ENCODE results near the gene TNFRSF13B. TPM values are rescaled to one million over a fixed set of nuclear protein-coding genes. Genes with fewer than 3 reads are reported as not detected.
"Not testable (repeated sequence)": the region's sequence is repeated elsewhere in the genome, so short reads cannot be mapped to it uniquely, and the experiment has no call there.

The TNFRSF13B gene
- total and polyA plus RNA-seq, 12 donors, result 0.18 to 0.48 TPM; not detected in 10

- no peak for DNase-seq
- H3K4me3 ChIP-seq, result no peak overlapping the region
- H3K4me1 ChIP-seq (replicated peaks in 1 of 2), result peaks cover 0 to 4% of the 10 kb centered on the region in 2 donors
- no peaks in the 10 kb centered on the region for H3K9me3 ChIP-seq (replicated peaks in 1 of 3)
- H3K27me3 ChIP-seq, result no peaks in the 10 kb centered on the region
- TF ChIP-seq, protein P1, sequence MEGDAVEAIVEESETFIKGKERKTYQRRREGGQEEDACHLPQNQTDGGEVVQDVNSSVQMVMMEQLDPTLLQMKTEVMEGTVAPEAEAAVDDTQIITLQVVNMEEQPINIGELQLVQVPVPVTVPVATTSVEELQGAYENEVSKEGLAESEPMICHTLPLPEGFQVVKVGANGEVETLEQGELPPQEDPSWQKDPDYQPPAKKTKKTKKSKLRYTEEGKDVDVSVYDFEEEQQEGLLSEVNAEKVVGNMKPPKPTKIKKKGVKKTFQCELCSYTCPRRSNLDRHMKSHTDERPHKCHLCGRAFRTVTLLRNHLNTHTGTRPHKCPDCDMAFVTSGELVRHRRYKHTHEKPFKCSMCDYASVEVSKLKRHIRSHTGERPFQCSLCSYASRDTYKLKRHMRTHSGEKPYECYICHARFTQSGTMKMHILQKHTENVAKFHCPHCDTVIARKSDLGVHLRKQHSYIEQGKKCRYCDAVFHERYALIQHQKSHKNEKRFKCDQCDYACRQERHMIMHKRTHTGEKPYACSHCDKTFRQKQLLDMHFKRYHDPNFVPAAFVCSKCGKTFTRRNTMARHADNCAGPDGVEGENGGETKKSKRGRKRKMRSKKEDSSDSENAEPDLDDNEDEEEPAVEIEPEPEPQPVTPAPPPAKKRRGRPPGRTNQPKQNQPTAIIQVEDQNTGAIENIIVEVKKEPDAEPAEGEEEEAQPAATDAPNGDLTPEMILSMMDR (IDR thresholded peaks at IDR 0.05), result no peak
- TF ChIP-seq POLR2A (IDR thresholded peaks at IDR 0.05), result no peak
- WGBS, 4 donors, result 72 to 78% (median 75%) methylated on average over 9 of the region's 9 CpGs
- no peaks in the 10 kb centered on the region for H3K36me3 ChIP-seq (replicated peaks in 1 of 2)
- no peak overlapping the region for H3K27ac ChIP-seq
- intact Hi-C loops (cut with DNase I), result loop anchor here (10.0 kb wide), 3 partner anchors 144 to 304 kb away; partner anchors contain the start of gene NT5M (in 1 of the 2)
Observed at GRCh38 chr17:17001076-17001777, 29.3 kb upstream of the TNFRSF13B start.

DNA sequence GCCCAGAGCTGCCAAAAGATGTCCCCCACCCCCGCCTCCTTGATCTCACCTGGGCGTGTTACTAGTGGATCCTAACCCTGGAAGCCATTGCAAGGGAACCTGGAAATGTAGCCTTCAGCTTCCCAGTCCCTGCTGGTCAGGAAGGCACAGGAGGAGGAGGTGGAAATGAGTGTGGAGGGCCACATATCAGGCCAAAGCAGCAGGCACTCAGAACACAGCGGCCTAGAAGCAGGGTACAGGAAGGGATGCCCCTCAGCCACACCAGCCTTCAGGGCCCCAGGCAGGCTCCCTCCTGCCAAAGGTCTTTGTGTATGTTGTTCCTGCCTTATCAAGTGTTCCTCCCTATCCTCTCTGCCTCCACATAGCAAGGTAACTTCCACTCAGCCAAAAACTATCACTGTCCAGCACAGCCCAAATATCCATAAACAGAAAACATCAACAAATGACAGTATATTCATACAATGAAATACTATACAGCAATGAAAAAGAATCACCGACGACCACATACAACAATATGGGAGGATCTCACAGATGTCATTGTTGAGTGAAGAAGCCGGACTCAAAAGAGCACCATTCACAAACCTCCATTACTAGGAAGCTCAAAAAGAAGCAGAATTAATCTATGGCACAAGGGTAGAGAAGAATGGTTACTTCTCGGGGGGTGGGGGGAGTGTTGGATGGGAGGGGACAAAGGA is 28.2 kb upstream of the TNFRSF13B start:
- H3K9me3 ChIP-seq (replicated peaks in 1 of 3), result no peaks in the 10 kb centered on the region
- H3K27me3 ChIP-seq, result no peaks in the 10 kb centered on the region
- no peak for TF ChIP-seq POLR2A (IDR thresholded peaks at IDR 0.05)
- TF ChIP-seq, protein P1 (IDR thresholded peaks at IDR 0.05), result no peak
- H3K36me3 ChIP-seq (replicated peaks in 1 of 2), result no peaks in the 10 kb centered on the region
- no peak overlapping the region for H3K27ac ChIP-seq
- intact Hi-C loops (cut with DNase I), result loop anchor here (10.0 kb wide), 3 partner anchors 145 to 305 kb away; partner anchors contain the start of gene NT5M (in 1 of the 2)
- 70 to 81% (median 74%) methylated on average over 5 to 7 of the region's 7 CpGs for WGBS, 4 donors
- no peak for DNase-seq
- H3K4me3 ChIP-seq, result no peak overlapping the region
- H3K4me1 ChIP-seq (replicated peaks in 1 of 2), result peaks cover 0 to 4% of the 10 kb centered on the region in 2 donors

GRCh38 chr17:16997514-16998429 is 25.9 kb upstream of the TNFRSF13B start:
- Histone ChIP-seq H3K27me3 (no peaks in the 10 kb centered on the region), H3K9me3 (replicated peaks in 1 of 3) (no peaks in the 10 kb centered on the region), H3K4me3 (no peak overlapping the region), H3K36me3 (replicated peaks in 1 of 2) (no peaks in the 10 kb centered on the region), H3K27ac (no peak overlapping the region), H3K4me1 (replicated peaks in 1 of 2) (peaks cover 0 to 4% of the 10 kb centered on the region in 2 donors)
- TF ChIP-seq POLR2A (IDR thresholded peaks at IDR 0.05), result no peak
- TF ChIP-seq, protein P1 (IDR thresholded peaks at IDR 0.05), result no peak
- intact Hi-C loops (cut with DNase I), result no loop called here
- WGBS, 4 donors, result 86 to 91% (median 88%) methylated on average over 8 to 14 of the region's 14 CpGs
- DNase-seq, result no peak

DNA sequence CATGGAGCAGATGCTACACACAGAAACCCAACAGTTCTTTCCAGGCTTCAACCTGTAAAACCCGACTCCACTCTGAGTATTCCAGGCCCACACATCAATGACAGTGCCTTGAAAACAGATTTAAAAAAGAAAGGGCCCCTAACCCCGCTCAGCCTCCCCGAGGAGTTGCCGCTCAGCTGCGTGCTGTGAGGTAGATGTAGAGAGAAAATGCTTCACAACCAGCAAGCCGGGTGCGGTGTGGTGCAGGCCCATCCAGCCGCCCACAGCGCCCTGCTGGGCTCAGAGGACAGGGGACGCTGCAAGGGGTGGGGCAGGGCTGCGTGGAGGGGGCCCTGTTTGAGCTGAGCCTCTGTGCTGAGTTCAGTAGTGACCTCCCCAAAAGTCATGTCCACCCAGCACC is 24.8 kb upstream of the TNFRSF13B start:
- H3K36me3 ChIP-seq (replicated peaks in 1 of 2); intact Hi-C loops (cut with DNase I); H3K27ac ChIP-seq; H3K4me1 ChIP-seq (replicated peaks in 1 of 2); H3K9me3 ChIP-seq (replicated peaks in 1 of 3); DNase-seq; H3K4me3 ChIP-seq; H3K27me3 ChIP-seq: not testable (repeated sequence)
- WGBS, 4 donors, result 88 to 92% (median 89%) methylated on average over 11 of the region's 11 CpGs; no CpG with 5 or more reads in 1 of the 4 donors
